ENCODE measurements around the gene FOXP1. TPM values are rescaled to one million over a fixed set of nuclear protein-coding genes. Genes with fewer than 3 reads are reported as not detected.

Gene FOXP1
- total and polyA plus RNA-seq, 2 of the 8 experiments (the other 6 are each of a cell fraction or from before 2014, with no cell fraction given) = 13.9 to 25.4 TPM

DNA sequence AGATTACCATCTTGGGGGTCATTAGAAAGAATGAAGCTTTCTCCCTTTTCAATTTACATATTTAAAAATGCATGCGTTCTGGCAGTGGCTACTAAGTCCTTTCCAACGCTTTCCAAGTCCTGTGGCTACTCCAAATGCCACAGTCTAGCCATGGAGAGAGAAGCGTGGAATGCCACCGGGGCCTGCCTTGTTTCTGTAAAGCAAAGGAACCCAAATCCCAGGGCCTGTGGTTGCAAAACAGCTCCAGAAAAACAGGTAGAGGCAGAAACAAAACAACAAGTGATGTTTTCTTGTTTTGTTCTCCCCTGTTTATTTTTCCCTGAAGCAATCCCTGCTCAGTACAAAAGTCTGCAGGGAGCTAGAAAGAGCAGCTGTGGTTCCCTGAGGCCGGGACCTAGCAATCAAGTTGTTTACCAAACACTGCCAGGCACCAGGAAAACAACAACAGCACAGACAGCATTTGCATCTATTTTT, 85.5 kb downstream of the FOXP1 start:
- Histone ChIP-seq H3K27me3 (replicated peaks in 1 of 4; ENCODE audit: control insufficient read depth in 3 of 4, extremely low read depth in 1 of 4, insufficient read depth in 3 of 4, low read length in 3 of 4) (no peaks in the 10 kb centered on the region), H2BK15ac (ENCODE audit: low read length) (no peak overlapping the region), H3K4me1 (replicated peaks in 1 of 4; ENCODE audit: control insufficient read depth in 3 of 4, insufficient read depth in 4 of 4, low read length in 3 of 4) (peaks cover 10 to 27% (median 23%) of the 10 kb centered on the region in 4 experiments), H3K27ac (ENCODE audit: low read depth, low read length) (peak overlapping the region; percentile 75), H3K79me2 (ENCODE audit: control insufficient read depth in 1 of 2, insufficient read depth in 2 of 2, low read length in 2 of 2) (no peaks in the 10 kb centered on the region; a peak in 1 of 4 replicates), H3K79me1 (ENCODE audit: low read depth, low read length) (no peaks in the 10 kb centered on the region; the same call in 1 of the 2 replicates), H3K9ac (replicated peaks in 1 of 4; ENCODE audit: extremely low read depth in 1 of 4, low read depth in 3 of 4, low read length in 3 of 4) (peak overlapping the region in 2 of 4 experiments; percentile 10 to 36; a peak in 1 of 7 replicates), H2AFZ (ENCODE audit: low read length) (no peak overlapping the region), H4K91ac (replicated peaks; ENCODE audit: insufficient read length, low read length) (no peak overlapping the region), H3K4me3 (ENCODE audit: extremely low read depth in 1 of 4, insufficient read depth in 2 of 4, low read depth in 3 of 4, low read length in 4 of 4) (peak overlapping the region in 2 of 4 experiments; percentile 0 to 3; a peak in 3 of 8 replicates), H4K20me1 (replicated peaks in 1 of 2; ENCODE audit: control insufficient read depth in 1 of 2, insufficient read depth in 2 of 2, low read length in 2 of 2) (no peaks in the 10 kb centered on the region), H2AK5ac (ENCODE audit: low read depth, low read length) (peak overlapping the region; percentile 59), H2BK12ac (ENCODE audit: low read depth, low read length) (peak overlapping the region; percentile 89; the same call in 1 of the 2 replicates), H4K5ac (ENCODE audit: insufficient read length, low read depth, low read length) (no peak overlapping the region), H3K18ac (ENCODE audit: extremely low read depth, low read length) (no peak overlapping the region), H3K14ac (ENCODE audit: insufficient read length) (no peak overlapping the region), H3K36me3 (ENCODE audit: control insufficient read depth in 2 of 4, insufficient read depth in 4 of 4, low read length in 3 of 4) (no peaks in the 10 kb centered on the region), H2BK5ac (ENCODE audit: low read depth, low read length) (peak overlapping the region; percentile 18; the same call in 1 of the 2 replicates), H3K23me2 (ENCODE audit: low read depth, low read length) (no peaks in the 10 kb centered on the region), H3K23ac (ENCODE audit: insufficient read length) (no peak overlapping the region), H3K56ac (replicated peaks; ENCODE audit: insufficient read length, low read depth, low read length) (no peak overlapping the region), H3K9me3 (ENCODE audit: insufficient read depth in 2 of 2, low read depth in 1 of 2, low read length in 1 of 2) (no peaks in the 10 kb centered on the region), H3K4me2 (ENCODE audit: insufficient read depth in 1 of 2, low read depth in 2 of 2, low read length in 2 of 2) (peak overlapping the region; percentile 28 to 44; a peak in 2 of 4 replicates), H3K4ac (replicated peaks; ENCODE audit: insufficient read length, low read depth, low read length) (no peak overlapping the region), H4K8ac (ENCODE audit: extremely low read depth, insufficient read depth, low read length) (no peak overlapping the region), H2BK120ac (replicated peaks; ENCODE audit: low read depth, low read length) (no peak overlapping the region), H2BK20ac (ENCODE audit: low read length) (no peak overlapping the region)
- DNase-seq (ENCODE audit: low read depth in 1 of 2, low spot score in 2 of 2) (peak in 1 of 2 experiments; percentile 17), FAIRE-seq (peak; percentile 50)
- ChIA-PET CTCF (ENCODE audit: partially characterized antibody) (interaction anchor here (0.6 to 1.9 kb wide), 7 partner anchors 11 to 413 kb away, joined by 3 to 14 read pairs (median 3); no protein-coding TSS in a partner anchor), POLR2A (ENCODE audit: partially characterized antibody) (interaction anchor here (1.0 to 1.3 kb wide), 4 partner anchors 12 to 87 kb away, joined by 3 to 4 read pairs (median 3); no protein-coding TSS in a partner anchor)
- WGBS, 2 experiments (ENCODE audit: extremely low coverage in 1 of 2, insufficient coverage in 1 of 2, insufficient read length in 1 of 2, insufficient replicate concordance in 2 of 2, low coverage in 1 of 2, low lambda C conversion rate in 2 of 2, missing lambda C conversion rate in 1 of 2) = 45% methylated on average over 5 of the region's 5 CpGs; no CpG with 5 or more reads in 1 of the 2 experiments
- no peak for TF ChIP-seq SIX5 (IDR thresholded peaks at IDR 0.05; ENCODE audit: low read depth, low read length)
- no peak for TF ChIP-seq MAFK (IDR thresholded peaks at IDR 0.05; ENCODE audit: low read depth, low read length)
- TF ChIP-seq HDAC6 (IDR thresholded peaks at IDR 0.05; ENCODE audit: low read depth, low read length) = no peak
- TF ChIP-seq BACH1 (IDR thresholded peaks at IDR 0.05; ENCODE audit: low read length) = no peak
- no peak for TF ChIP-seq RBBP5 (IDR thresholded peaks at IDR 0.05; ENCODE audit: borderline replicate concordance, low read depth, low read length)
- no peak for TF ChIP-seq YY1 (IDR thresholded peaks at IDR 0.05; ENCODE audit: low read depth, low read length)
- TF ChIP-seq ASH2L (IDR thresholded peaks at IDR 0.05; ENCODE audit: low read length) = peak; percentile 61
- TF ChIP-seq CTBP2 (IDR thresholded peaks at IDR 0.05; ENCODE audit: borderline replicate concordance, insufficient read depth, insufficient read length, low read length) = no peak
- no peak for TF ChIP-seq NRF1 (IDR thresholded peaks at IDR 0.05; ENCODE audit: low read depth, low read length)
- peak; percentile 65 for TF ChIP-seq NANOG (IDR thresholded peaks at IDR 0.05; ENCODE audit: insufficient read depth, low read depth, low read length, poor library complexity, severe bottlenecking)
- TF ChIP-seq FOSL1 (IDR thresholded peaks at IDR 0.05; ENCODE audit: insufficient read depth, low read depth, low read length) = no peak
- TF ChIP-seq RXRA (IDR thresholded peaks at IDR 0.05; ENCODE audit: insufficient read depth, low read depth, low read length) = no peak
- TF ChIP-seq KDM5A (IDR thresholded peaks at IDR 0.05; ENCODE audit: low read length) = no peak
- no peak for TF ChIP-seq POLR2AphosphoS5 (IDR thresholded peaks at IDR 0.05; ENCODE audit: low read depth, low read length)

All from H1 (cell line).